Erythroblast (primary cell): ENCODE data around the gene ELF1.

Source experiments
- DNase-seq, 2 experiments: peaks; one replicate each; lab custom pipeline; 2025; lab: John Stamatoyannopoulos, UW
- GATA1 ChIP-seq: IDR thresholded peaks from 2 replicates; pipeline ENCODE4 v1.6.1; 2011; ENCODE audit warnings: low read depth, mild to moderate bottlenecking, control low read depth, low read length, moderate library complexity
- POLR2A ChIP-seq: IDR thresholded peaks from 2 replicates; pipeline ENCODE4 v1.6.1; 2011; ENCODE audit warnings: mild to moderate bottlenecking, low read length

Gene ELF1

DNA sequence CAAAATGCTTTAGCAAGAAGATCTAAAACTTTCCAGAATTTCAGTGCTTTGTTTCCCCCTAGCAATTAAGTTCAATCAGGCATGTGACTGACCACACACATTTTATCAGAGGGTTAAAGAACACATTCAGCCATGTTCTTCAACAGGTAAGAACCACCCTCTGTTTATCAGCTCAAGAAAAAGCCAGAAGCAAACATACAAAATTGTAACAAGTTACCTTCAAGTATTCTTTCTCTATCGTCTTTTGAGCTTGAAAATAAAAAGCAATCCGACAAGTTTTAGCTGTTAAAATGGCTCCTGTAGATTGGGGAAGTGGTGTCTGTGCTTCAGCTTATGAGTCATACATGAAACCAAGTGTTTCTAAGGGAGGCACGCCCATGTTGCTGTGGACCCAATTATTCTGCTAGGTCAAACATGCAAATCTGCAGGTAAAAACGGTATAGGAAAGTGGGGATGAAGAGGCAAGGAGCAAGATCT, at the start of gene ELF1:
Gene ELF1, minus strand, starts transcription at position 306 of the 477 bp plus-strand sequence. CDS start 37,262 bp downstream, outside the sequence.
- peak; percentile 61 for TF ChIP-seq POLR2A
- TF ChIP-seq GATA1: no peak
- DNase-seq: peak; percentile 89 to 91

DNA sequence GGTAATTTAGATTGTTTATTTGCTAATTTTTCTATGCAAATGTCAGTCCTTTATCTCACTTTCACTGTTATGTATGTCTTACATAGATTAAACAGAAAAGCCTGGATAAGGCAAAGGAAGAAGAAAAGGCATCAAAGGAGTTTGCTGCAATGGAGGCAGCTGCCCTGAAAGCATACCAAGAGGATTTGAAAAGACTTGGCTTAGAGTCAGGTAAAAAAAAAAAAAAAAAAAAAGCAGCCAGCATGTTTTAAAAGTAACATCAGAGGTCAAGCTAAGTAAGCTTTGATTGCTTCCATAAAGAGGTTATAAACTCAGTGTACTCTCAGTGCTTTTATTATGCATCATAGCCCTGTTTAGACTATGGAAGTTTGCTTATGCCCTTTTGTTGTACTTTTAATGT, 46.0 kb upstream of the ELF1 start:
- DNase-seq: peak; percentile 66 to 86
- TF ChIP-seq GATA1 (no peak), POLR2A (no peak)

DNA sequence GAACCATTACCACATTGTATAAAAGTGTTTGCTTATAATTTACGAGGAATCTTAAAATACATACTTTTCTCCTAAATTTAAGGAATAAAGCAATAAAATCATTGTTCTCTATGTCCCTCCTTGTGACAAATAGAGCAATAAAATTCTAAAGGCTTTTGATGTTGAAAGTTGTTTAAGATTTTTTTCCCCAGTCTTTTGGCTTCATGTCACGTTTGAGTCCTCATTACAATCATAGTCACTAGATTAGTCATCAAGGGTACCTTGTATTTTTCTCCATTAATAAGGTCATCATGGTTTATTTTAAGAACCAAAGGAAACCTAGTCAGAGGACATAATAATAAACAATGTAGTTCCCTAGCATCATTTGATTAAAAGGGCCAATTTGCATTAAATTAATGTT, 45.4 kb upstream of the ELF1 start:
- TF ChIP-seq POLR2A: no peak
- TF ChIP-seq GATA1: no peak
- no peak for DNase-seq

DNA sequence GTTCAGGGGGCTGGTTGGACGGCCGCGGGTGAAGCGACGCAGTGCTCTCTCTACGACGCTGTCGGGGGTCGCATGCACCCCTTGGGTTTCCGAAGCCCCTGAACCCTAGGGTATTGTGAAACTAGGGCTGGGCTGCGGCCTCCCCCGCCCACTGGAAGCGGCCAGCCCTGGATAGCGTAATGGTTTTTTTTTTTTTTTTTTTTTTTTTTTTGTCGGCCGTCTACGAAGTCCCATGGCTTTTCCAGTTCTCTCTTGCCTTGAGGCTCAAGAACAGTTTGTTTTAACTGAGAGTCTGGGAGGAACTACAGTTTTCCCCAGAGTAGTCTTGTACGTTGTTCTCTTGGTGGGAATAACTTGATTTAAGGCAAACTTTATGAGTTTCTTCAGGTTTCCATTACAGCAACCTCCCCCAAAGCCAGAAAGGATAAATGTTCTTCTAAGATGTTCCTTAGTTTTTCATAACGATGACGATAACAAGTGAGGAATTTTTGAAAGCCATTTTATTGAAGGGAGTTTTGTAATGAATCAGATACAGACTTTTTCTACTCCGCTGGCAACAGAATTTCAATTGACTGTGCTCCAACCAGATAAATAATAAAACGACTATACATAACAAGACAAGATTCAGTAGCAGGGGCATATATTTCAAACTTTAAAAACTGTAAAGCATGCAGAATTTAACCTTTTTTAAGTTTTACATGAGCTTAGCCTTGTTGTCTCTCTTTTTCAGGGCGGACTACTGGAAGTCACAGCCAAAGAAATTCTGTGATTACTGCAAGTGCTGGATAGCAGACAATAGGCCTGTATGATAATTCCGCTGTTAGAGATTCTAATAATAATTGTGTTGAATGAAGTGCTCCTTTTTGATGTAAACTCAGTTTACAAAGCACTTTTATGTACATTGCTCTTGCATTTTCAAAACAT, 43.1 kb upstream of the ELF1 start:
- DNase-seq: peak; percentile 90 to 92
- TF ChIP-seq POLR2A (no peak), GATA1 (no peak)

DNA sequence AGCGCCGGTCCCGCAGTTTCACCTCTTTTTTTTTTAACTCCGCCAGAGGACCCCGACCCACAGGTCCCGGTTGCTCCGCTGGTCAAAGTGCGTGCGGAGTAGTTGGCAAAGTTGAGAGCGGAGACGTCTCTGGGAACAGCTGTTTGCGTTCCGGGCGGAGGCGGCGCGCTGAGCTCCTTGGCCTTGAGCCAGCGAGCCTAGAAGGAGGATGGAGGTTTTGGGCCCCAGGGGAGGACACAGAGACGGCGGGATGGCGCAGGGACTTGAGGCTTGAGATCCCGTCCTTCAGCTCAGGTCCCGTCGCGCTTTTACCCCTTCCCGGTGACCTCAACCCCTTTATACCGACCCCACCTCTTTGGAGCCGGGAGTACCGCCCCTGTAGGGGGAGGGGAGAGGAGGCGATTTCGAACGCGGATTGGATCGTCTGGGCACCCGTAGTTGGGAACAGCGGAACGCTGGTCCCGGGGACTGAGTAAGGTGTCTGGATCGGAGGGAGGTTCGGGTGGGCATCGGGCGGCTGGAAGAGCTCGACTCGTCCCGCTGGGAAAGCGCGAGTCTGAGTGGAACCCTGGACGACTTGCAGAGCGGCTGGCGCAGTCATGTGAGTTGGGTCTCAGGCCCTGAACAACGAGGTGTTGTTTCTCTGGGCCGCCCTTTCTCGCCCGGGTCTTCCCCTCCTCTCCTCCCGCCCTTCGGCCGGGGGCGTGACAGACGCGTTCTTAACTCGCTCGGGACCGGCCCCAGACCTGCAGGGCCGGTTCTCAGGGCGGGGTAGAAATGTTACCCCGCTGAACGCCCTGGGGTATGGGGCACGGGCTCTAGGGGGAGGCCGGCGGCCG, 42.2 kb upstream of the ELF1 start, which contains the start of gene WBP4:
Gene WBP4, plus strand, starts transcription at position 435 of the 839 bp plus-strand sequence. Its CDS starts 165 bp downstream, at position 600.
- TF ChIP-seq POLR2A (peak; percentile 87), GATA1 (no peak)
- peak; percentile 96 to 98 for DNase-seq

DNA sequence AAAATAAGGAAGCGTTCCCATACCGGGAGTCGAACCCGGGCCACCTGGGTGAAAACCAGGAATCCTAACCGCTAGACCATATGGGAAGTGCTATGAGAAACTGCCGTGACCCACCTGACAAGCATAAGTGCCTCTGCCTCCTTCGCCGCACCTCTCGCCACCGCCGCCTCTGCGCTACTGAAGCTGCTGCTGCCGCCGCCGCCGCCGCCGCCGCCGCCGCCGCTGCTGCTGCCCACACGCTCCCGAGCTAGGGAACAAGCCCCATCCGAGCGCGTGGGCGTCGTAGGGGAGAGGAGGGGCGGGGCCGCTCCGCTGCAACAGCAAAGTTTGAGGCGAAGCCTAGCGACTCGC, 41.6 kb upstream of the ELF1 start:
- no peak for TF ChIP-seq POLR2A
- TF ChIP-seq GATA1: no peak
- DNase-seq: peak; percentile 93 to 95

DNA sequence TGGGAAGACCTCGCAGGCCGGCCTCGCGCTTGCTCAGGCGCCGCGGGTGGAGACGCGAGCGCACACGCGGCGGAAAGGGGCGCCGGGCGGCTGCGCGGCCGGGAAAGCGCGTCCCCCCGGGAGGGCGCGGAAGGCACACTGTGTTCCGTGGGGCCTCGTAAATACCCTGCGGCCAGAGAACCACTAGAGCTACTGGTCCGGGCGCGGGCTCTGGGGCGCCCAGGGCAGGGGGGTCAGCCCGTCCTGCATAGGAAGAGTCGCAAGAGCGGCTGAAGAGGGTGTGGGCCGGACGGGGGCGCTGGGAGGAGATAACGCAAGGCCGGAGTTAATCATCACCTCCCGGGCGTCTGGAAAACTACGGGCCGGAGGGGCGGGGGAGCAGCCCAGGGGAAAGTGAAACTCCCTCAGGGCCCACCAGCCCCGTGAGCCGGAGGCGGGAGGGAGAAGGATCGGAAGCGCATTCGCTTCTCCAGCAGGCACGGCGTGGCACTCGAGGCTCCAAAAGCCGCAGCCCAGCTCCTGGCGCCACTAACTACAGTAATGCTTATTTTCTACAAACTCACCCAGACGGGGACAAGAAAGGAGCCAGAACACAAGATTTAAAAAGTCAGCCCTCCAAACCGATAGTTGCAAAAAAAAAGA, 41.1 kb upstream of the ELF1 start:
- TF ChIP-seq POLR2A (peak; percentile 50), GATA1 (no peak)

DNA sequence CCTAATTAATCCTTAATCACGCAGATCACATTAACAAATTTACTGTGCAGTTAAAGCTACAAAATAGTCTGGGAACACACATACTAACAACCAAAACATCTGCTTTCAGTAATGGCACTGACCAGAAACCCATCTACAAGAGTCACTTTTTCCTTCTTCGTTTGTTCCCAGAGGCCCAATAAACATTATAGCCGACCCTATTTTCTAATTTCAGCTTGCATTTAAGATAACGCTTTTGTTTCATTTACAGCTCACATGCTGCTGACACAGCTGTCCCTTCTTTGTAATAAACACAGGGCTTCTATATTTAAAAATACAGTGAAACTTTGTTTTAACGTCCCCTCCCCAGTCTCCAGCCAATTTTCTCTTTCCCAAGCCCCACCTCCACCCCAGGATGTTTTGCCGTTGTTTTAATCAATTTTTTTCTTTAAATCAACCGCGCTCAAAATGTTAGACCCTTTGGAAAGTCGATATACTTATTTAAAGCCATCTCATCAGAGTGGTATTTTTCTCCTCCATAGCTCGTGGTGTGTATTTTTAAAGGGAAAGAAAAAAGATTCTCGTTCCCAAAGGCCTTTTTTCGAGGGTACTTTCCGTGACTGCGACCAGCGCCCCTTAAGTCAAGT, 40.5 kb upstream of the ELF1 start:
- peak; percentile 62 to 77 for DNase-seq
- TF ChIP-seq POLR2A: no peak
- no peak for TF ChIP-seq GATA1

More for the DNA sequence above, 41.1 kb upstream of the ELF1 start:
- DNase-seq: peak; percentile 94 to 95

DNA sequence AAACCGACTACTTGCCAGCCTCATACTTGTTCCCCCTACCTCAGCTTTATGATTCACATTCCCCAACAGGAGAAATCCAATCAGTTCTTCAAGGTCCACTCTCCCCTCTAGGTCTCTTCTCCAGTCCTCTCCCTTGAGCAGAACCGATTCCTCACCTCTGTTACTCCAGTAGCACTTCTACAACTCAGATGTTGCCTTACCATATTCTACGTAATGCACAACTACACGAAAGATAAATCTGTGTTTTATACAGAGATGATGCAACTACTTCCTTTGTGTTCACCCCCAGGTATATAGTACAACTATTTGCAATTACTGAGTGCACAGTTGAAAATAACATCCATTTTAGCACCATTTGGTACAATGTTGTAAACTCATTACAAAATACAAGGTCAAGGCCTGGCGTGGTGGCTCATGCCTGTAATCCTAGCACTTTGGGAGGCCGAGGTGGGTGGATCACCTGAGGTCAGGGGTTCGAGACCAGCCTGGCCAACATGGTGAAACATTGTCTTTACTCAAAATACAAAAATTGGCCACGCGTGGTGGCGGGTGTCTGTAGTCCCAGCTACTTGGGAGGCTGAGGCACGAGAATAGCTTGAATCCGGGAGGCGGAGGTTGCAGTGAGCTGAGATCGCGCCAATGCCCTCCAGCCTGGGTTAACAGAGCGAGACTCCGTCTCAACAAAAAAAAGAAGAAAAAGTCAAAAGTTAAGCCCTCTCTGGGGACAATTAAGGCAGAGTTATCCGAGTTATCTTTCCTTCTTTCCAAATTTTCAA, 39.4 kb upstream of the ELF1 start:
- no peak for DNase-seq
- no peak for TF ChIP-seq POLR2A
- TF ChIP-seq GATA1: no peak

DNA sequence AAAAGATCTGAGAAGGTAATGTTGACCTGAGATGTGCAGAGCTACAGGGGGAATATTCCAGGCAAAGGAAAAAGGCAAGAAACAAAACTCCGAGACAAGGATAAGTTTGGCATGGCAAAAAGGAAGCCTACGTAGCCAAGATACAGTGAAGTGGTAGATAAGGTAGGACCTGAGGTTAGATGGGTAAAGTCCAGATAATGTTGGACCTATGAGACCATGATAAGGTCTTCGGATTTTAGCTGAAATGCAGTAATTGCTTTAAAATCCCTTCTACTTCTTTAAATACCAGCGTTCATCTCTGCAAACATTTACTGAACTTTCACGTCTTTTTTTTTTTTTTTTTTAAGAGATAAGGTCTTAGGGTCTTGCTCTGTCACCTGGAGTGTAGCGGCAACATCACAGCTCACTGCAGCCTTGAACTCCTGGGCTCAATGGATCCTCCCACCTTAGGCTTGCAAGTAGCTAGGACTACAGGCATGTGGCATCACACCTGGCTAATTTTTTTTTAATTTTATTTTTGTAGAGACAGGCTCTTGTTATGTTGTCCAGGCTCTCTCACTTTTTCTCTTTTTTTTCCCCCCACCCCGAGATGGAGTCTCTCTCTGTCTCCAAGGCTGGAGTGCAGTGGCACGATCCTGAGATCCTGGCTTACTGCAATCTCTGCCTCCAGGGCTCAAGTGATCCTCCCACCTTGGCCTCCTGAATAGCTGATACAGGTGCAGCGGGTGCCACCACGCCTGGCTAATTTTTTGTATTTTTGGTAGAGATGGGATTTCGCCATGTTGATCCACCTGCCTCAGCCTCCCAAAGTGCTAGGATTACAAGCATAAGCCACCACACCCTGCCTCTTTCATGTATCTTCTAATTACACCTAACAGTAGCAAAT, 38.0 kb upstream of the ELF1 start:
- no peak for TF ChIP-seq POLR2A
- no peak for TF ChIP-seq GATA1
- peak; percentile 34 to 41 for DNase-seq

DNA sequence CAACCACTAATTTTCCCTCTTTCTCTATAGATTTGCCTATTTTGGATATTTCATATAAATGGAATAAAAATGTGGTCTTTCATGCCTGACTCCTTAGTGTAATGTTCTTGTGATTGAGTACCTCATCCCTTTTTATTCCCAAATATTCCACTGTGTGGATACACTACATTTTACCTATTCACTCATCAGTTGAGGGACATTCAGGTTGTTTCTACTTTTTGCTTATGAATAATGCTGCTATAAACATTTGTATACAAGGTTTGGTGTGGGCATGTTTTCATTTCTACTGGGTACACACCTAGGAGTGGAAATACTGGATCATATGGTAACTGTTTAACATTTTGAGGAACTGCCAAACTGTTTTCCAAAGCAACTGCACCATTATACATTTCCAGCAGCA, 37.1 kb upstream of the ELF1 start:
- no peak for TF ChIP-seq GATA1
- no peak for TF ChIP-seq POLR2A
- DNase-seq: no peak
